ENCODE results near the gene STX11.
A peak's percentile ranks its signal among the peaks of the same experiment; 100 is the strongest.

The STX11 gene

DNA sequence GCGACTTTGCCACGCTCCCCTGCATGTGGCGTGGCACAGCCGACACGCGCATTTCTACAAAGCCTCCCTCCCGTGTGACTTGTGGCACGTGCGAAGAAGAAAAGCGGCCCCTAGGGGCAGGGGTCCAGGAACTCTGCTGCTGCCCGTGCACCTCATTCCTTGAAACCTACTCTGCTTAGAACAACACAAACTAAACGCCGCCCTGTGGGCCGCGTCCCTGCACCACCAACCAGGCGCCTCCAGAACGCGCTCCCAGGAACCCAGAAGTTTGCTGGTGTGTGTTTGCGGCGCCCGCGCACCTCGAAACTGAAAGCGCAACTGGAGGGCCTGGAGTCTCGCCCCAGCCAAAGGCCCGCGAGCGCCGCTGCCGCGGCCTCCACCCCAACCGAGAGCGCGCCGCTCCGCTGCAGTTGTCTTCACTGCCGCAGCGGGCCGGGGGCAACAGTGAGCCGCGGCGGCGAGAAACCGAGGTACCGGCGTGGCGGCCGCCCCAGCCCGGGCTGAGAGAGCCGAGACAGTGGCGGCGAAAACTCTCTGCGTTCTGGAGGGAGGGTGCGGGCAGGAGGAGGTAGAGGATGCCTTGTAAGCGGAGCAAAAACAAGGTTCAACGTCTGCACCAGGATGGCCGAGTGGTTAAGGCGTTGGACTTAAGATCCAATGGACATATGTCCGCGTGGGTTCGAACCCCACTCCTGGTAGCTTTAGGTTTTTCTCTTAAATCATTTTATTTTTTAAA is 65.8 kb downstream of the STX11 start:
- peak overlapping the region; percentile 61 for H3K4me3 ChIP-seq (ENCODE audit: low read depth, low read length)
- TF ChIP-seq, protein P1, sequence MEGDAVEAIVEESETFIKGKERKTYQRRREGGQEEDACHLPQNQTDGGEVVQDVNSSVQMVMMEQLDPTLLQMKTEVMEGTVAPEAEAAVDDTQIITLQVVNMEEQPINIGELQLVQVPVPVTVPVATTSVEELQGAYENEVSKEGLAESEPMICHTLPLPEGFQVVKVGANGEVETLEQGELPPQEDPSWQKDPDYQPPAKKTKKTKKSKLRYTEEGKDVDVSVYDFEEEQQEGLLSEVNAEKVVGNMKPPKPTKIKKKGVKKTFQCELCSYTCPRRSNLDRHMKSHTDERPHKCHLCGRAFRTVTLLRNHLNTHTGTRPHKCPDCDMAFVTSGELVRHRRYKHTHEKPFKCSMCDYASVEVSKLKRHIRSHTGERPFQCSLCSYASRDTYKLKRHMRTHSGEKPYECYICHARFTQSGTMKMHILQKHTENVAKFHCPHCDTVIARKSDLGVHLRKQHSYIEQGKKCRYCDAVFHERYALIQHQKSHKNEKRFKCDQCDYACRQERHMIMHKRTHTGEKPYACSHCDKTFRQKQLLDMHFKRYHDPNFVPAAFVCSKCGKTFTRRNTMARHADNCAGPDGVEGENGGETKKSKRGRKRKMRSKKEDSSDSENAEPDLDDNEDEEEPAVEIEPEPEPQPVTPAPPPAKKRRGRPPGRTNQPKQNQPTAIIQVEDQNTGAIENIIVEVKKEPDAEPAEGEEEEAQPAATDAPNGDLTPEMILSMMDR (IDR thresholded peaks at IDR 0.05; ENCODE audit: borderline replicate concordance, insufficient read depth, low read depth, low read length) = peak; percentile 82

DNA sequence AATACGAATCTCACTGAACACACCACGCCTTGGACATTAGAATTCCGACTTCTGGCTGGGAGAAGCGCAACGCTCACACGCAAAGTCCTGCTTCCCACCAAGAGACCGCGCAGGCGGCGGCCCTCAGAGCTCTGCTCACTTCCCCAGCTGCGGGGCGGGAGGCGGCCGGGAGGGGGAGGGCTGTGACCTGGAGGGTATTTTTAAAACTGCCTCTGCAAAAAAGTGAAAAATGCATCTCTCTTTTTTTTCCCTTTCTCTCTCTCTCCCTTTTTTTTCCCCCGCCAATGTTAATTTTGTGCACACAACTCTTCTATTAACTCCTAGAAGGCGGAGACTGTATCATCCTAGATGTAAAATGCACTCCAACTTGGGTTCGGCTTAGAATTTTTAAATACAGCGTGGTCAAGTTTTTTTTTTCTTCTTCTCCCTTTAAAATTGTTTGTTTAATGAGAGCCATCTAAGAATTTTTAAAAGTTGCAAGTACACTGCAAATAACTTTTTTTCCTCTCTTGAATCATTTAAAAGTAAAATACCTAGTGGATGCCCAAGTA is 66.4 kb downstream of the STX11 start:
- H3K4me3 ChIP-seq (ENCODE audit: low read depth, low read length) = peak overlapping the region; percentile 61
- TF ChIP-seq, protein P1 (IDR thresholded peaks at IDR 0.05; ENCODE audit: borderline replicate concordance, insufficient read depth, low read depth, low read length) = peak; percentile 31; the same call in 1 of the 2 replicates

DNA sequence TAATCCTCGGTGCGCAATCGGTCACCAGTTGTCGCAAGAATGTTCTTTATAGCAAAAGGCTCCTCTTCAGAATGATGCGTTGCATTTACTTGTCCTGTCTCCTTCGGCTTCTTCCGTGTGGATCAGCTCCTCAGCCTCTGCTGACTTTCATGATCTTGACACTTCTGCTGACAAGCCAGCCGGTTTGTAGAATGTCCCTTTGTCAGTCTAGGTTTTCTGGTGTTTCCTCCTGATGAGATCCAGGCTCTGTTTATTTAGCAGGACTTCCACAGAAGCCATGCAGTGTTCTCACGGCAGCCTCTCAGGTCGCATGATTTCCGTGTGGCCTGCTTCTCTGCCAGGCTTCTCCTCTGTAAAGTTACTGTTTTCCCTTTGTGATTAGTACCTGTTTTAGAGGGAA is 66.9 kb downstream of the STX11 start:
- TF ChIP-seq, protein P1 (IDR thresholded peaks at IDR 0.05; ENCODE audit: borderline replicate concordance, insufficient read depth, low read depth, low read length) = no peak
- no peak overlapping the region for H3K4me3 ChIP-seq (ENCODE audit: low read depth, low read length)

DNA sequence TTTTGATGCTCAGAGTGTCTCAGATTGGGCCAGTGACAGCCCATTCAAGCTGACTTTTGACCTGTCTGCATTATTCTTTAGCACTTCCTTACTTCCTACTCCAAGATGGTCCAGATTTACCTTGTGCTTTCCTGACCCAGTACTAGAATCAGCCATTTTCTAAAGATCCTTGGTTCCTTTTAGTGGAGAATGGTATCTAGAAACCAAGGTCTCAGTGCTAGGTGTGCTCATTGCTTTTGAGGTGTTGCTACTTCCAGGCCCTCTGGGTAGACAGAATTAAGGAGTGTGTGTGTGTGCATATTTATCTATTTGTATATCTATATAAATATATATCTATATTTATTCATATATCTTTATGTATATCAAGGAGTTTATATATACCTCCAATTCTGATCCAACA is 67.5 kb downstream of the STX11 start:
- no peak overlapping the region for H3K4me3 ChIP-seq (ENCODE audit: low read depth, low read length)
- TF ChIP-seq, protein P1 (IDR thresholded peaks at IDR 0.05; ENCODE audit: borderline replicate concordance, insufficient read depth, low read depth, low read length) = no peak

DNA sequence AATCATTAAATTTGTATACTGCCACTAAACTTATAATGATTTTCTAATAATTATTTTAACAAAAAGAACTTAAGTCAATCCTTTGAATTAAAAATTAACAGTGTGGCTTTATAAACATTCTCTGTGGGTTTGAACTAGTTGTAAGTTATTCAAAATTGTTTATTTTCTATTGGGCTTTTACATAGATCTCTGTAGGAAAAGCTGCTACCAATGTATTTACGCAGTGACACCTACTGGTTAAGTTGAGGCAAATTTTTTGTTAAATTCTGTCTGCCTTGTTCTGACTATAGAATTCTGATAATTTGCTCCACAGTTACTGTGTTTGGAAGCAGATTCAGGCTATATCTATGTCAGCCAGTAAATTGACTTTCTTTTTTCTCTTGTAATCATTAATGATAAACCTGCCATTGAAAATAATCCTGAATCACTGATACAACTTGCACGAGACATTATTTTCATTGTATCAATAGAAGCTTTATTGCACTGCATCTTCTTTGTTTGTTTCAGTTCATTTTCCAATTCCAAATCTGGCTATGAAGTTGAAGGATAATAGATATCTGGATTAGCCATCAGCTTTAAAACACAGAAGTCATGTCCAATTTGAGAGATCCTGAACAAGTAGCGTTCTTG is 68.9 kb downstream of the STX11 start:
- H3K4me3 ChIP-seq (ENCODE audit: low read depth, low read length) = no peak overlapping the region
- TF ChIP-seq, protein P1 (IDR thresholded peaks at IDR 0.05; ENCODE audit: borderline replicate concordance, insufficient read depth, low read depth, low read length) = peak; percentile 29; the same call in 1 of the 2 replicates

DNA sequence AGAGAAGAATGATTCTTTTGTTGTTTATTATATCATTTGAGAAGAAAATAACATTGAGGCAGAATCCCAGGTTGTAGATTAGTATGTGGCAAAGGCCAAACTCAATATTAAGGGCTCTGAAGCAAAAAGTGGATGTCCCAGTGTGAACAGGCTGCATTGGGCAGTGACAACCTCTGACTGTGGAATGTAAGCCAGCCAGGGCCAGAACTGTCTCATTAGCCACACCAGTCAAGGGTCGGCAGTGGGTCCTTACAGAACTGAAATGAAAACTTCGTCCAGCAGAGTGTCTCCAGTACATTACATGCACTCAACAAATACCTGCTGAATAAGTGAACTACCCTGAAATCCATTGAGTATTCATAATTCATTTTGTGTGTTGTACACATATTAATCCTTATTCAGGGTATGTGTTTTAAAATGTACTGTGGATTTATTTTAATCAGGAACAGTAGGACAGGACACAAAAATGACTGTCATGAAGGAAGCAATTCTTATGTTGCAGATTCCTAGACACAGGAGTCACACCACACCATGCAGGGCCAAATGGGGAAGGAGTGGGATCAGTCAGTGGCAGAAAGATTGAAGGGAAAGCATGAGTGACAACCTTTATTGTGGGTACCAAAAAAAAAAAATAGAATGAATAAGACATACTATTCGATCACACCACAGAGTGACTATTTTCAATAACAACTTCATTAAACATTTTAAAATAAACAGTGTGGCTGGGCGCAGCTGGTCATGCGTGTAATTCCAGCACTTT is 69.9 kb downstream of the STX11 start:
- TF ChIP-seq, protein P1 (IDR thresholded peaks at IDR 0.05; ENCODE audit: borderline replicate concordance, insufficient read depth, low read depth, low read length) = no peak

More for the DNA sequence above, 69.9 kb downstream of the STX11 start:
- H3K4me3 ChIP-seq (ENCODE audit: low read depth, low read length) = no peak overlapping the region
